BE2C (cell line): ENCODE measurements around the gene SERPINE2.

Experiments
- DNase-seq: peaks from one replicate; pipeline ENCODE4 v3.0.0-alpha.2; 2020
- H3K27me3 ChIP-seq: fragments of 250-450 bp; sonication (Bioruptor Pico); 2 replicates; pipeline ENCODE4 v1.5.1; 2020; ENCODE audit warnings: mild to moderate bottlenecking
- H3K36me3 ChIP-seq: fragments of 250-450 bp; sonication (Bioruptor Pico); 2 replicates; pipeline ENCODE4 v1.5.1; 2020; ENCODE audit warnings: mild to moderate bottlenecking
- H3K4me1 ChIP-seq: fragments of 250-450 bp; sonication (Bioruptor Pico); 2 replicates; pipeline ENCODE4 v1.5.1; 2020
- H3K4me3 ChIP-seq: 2 replicates; pipeline ENCODE4 v1.5.1; 2011; ENCODE audit warnings: low read depth, low read length
- H3K9me3 ChIP-seq: fragments of 250-450 bp; sonication (Bioruptor Pico); 2 replicates; pipeline ENCODE4 v1.5.1; 2020
- CTCF ChIP-seq: IDR thresholded peaks from 2 replicates; pipeline ENCODE4 v1.5.1; 2012; ENCODE audit warnings: mild to moderate bottlenecking, low read depth, low read length

The SERPINE2 gene

GRCh38 chr2:224078656-224079055 lies 39.6 kb upstream of the SERPINE2 start:
- no peak for TF ChIP-seq CTCF
- Histone ChIP-seq H3K27me3 (peaks cover 9% of the 10 kb centered on the region; the same call in 1 of the 2 replicates), H3K4me3 (no peak overlapping the region), H3K36me3 (no peaks in the 10 kb centered on the region), H3K4me1 (no peaks in the 10 kb centered on the region), H3K9me3 (no peaks in the 10 kb centered on the region)
- DNase-seq: no peak

- TF ChIP-seq CTCF: no peak
- no peaks in the 10 kb centered on the region for H3K36me3 ChIP-seq
- no peak overlapping the region for H3K4me3 ChIP-seq
- H3K4me1 ChIP-seq: no peaks in the 10 kb centered on the region
- no peaks in the 10 kb centered on the region for H3K9me3 ChIP-seq
- peaks cover 9% of the 10 kb centered on the region; the same call in 1 of the 2 replicates for H3K27me3 ChIP-seq
- no peak for DNase-seq
Observed at GRCh38 chr2:224077773-224078507, 38.9 kb upstream of the SERPINE2 start.

- no peak for DNase-seq
- peaks cover 3% of the 10 kb centered on the region; the same call in 1 of the 2 replicates for H3K27me3 ChIP-seq
- no peaks in the 10 kb centered on the region for H3K9me3 ChIP-seq
- no peak overlapping the region for H3K4me3 ChIP-seq
- H3K4me1 ChIP-seq: no peaks in the 10 kb centered on the region
- H3K36me3 ChIP-seq: no peaks in the 10 kb centered on the region
- no peak for TF ChIP-seq CTCF
Observed at GRCh38 chr2:224075588-224075987, 36.5 kb upstream of the SERPINE2 start.

GRCh38 chr2:224073676-224074075 lies 34.6 kb upstream of the SERPINE2 start:
- no peak for TF ChIP-seq CTCF
- no peaks in the 10 kb centered on the region for H3K9me3 ChIP-seq
- H3K36me3 ChIP-seq: no peaks in the 10 kb centered on the region
- no peaks in the 10 kb centered on the region for H3K4me1 ChIP-seq
- no peak for DNase-seq
- H3K27me3 ChIP-seq: no peaks in the 10 kb centered on the region
- H3K4me3 ChIP-seq: no peak overlapping the region

GRCh38 chr2:224072541-224073188 lies 33.6 kb upstream of the SERPINE2 start:
- DNase-seq: no peak
- Histone ChIP-seq H3K9me3 (no peaks in the 10 kb centered on the region), H3K27me3 (no peaks in the 10 kb centered on the region), H3K4me1 (no peaks in the 10 kb centered on the region), H3K36me3 (no peaks in the 10 kb centered on the region), H3K4me3 (no peak overlapping the region)
- TF ChIP-seq CTCF: no peak

GRCh38 chr2:224069172-224069571 lies 30.1 kb upstream of the SERPINE2 start:
- no peak for TF ChIP-seq CTCF
- Histone ChIP-seq H3K4me3 (no peak overlapping the region), H3K27me3 (no peaks in the 10 kb centered on the region; the same call in 1 of the 2 replicates), H3K4me1 (no peaks in the 10 kb centered on the region), H3K36me3 (no peaks in the 10 kb centered on the region), H3K9me3 (no peaks in the 10 kb centered on the region)
- DNase-seq: no peak
